ENCODE measurements around the gene TMA7.

DNA sequence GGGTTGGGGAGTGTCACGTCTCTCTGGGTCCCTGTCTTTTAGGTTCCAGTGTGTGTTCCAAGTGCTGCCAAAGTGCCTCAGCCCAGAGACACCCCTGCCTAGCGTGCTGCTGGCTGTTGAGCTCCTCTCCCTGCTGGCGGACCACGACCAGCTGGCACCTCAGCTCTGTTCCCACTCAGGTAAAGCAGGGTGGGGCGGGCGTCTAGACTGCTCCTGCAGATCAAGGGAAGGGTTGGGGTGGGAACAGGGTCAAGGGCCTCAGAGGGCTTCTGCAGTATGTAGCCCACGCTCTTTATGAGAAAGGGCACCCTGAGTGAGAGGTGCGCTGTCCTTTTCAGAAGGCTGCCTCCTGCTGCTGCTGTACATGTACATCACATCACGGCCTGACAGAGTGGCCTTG lies 23.6 kb downstream of the TMA7 start:
- TF ChIP-seq, protein P1, sequence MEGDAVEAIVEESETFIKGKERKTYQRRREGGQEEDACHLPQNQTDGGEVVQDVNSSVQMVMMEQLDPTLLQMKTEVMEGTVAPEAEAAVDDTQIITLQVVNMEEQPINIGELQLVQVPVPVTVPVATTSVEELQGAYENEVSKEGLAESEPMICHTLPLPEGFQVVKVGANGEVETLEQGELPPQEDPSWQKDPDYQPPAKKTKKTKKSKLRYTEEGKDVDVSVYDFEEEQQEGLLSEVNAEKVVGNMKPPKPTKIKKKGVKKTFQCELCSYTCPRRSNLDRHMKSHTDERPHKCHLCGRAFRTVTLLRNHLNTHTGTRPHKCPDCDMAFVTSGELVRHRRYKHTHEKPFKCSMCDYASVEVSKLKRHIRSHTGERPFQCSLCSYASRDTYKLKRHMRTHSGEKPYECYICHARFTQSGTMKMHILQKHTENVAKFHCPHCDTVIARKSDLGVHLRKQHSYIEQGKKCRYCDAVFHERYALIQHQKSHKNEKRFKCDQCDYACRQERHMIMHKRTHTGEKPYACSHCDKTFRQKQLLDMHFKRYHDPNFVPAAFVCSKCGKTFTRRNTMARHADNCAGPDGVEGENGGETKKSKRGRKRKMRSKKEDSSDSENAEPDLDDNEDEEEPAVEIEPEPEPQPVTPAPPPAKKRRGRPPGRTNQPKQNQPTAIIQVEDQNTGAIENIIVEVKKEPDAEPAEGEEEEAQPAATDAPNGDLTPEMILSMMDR (conservative IDR thresholded peaks at IDR 0.05): no peak
- no peak for TF ChIP-seq ZFX (IDR thresholded peaks at IDR 0.05)

Measured in C4-2B (cell line).